BLaER1 treated with 17β-estradiol and CSF1 and Interleukin-3, amounts not matched to agents 10 nM and 100 nM (cell line): ENCODE measurements around the gene ATF1.

Source experiments
- H3K27ac ChIP-seq, 11 experiments: shearing (Covaris generic); formaldehyde crosslinking; 2 replicates each; pipeline ENCODE4 v1.8.1; 2022
- H3K27me3 ChIP-seq, 11 experiments: shearing (Covaris generic); formaldehyde crosslinking; 2 replicates each; pipeline ENCODE4 v1.8.1; 2022
- H3K36me3 ChIP-seq, 11 experiments: shearing (Covaris generic); formaldehyde crosslinking; 2 replicates each; pipeline ENCODE4 v1.8.1; 2022
- H3K4me1 ChIP-seq, 10 experiments: shearing (Covaris generic); formaldehyde crosslinking; 2 replicates each; pipeline ENCODE4 v1.8.1; 2022
- H3K4me2 ChIP-seq, 11 experiments: shearing (Covaris generic); formaldehyde crosslinking; 2 replicates each; pipeline ENCODE4 v1.8.1; 2022
- H3K4me3 ChIP-seq, 10 experiments: shearing (Covaris generic); formaldehyde crosslinking; 2 replicates each; pipeline ENCODE4 v1.8.1; 2022
- H3K9ac ChIP-seq, 11 experiments: shearing (Covaris generic); formaldehyde crosslinking; 2 replicates each; pipeline ENCODE4 v1.8.1; 2022
- H3K9me3 ChIP-seq, 11 experiments: shearing (Covaris generic); formaldehyde crosslinking; replicated peaks in 1 of 11; 2 replicates each; pipeline ENCODE4 v1.8.1; 2022
- H4K20me1 ChIP-seq, 11 experiments: shearing (Covaris generic); formaldehyde crosslinking; 2 replicates each; pipeline ENCODE4 v1.8.1; 2022
- Cebpa-rat ChIP-seq, 11 experiments: shearing (Covaris generic); IDR thresholded peaks; 2 replicates each; pipeline ENCODE4 v1.8.1; 2022

The ATF1 gene

DNA sequence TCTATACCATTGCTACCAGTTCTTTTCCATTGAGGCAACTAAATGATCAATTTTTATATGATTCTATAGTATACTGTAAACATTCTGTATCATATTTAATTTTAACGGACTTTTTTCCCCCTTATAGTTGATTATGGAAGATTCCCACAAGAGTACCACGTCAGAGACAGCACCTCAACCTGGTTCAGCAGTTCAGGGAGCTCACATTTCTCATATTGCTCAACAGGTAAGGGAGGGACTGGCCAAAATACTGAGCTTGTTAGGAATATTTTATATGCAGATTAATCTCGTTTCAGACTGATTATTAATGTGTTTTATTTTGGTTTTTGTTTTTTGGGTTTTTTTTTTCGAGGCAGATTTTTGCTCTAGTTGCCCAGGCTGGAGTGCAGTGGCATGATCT lies 16.1 kb downstream of the ATF1 start:
- H3K4me2 ChIP-seq = no peak overlapping the region
- 0 out of 22 replicates have a peak, but pooled peaks cover 0 to 4% (median 0%) of the 10 kb centered on the region in 11 experiments for H3K9me3 ChIP-seq
- no peak overlapping the region for H3K27ac ChIP-seq
- H3K9ac ChIP-seq = no peak overlapping the region
- no peaks in the 10 kb centered on the region for H3K27me3 ChIP-seq
- H3K4me3 ChIP-seq = no peak overlapping the region
- TF ChIP-seq Cebpa-rat (IDR thresholded peaks at IDR 0.05) = no peak
- peaks cover 0 to 2% (median 0%) of the 10 kb centered on the region in 10 experiments; a peak in 2 of 20 replicates for H3K4me1 ChIP-seq
- H3K36me3 ChIP-seq = peaks cover 39 to 58% (median 51%) of the 10 kb centered on the region in 11 experiments
- peaks cover 14 to 65% (median 30%) of the 10 kb centered on the region in 11 experiments; a peak in 18 of 22 replicates for H4K20me1 ChIP-seq

DNA sequence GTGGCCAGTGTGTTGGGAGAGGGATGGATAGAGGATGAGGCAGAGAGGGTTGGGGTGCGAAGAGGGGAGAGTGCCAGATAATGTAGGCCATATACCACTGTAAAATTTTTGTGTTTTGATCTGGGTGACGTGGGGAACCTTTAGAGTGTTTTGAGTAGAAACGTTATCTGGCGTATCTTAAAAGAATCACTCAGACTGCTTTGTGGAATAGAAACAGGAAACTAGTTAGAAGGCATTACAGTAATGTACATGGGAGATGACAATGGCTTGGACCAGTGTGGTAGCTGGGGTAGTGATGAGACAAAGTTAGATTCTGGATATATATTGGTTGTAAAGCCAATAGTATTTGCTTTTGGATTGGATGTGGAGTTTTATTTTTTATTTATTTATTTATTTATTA lies 20.6 kb downstream of the ATF1 start:
- peaks cover 0 to 34% (median 5%) of the 10 kb centered on the region in 11 experiments; a peak in 10 of 22 replicates for H4K20me1 ChIP-seq
- H3K36me3 ChIP-seq = peaks cover 79 to 98% (median 88%) of the 10 kb centered on the region in 11 experiments
- H3K9me3 ChIP-seq = peaks cover 16 to 32% (median 27%) of the 10 kb centered on the region in 11 experiments; a peak in 21 of 22 replicates
- H3K27me3 ChIP-seq = no peaks in the 10 kb centered on the region
- no peak overlapping the region for H3K4me2 ChIP-seq
- H3K9ac ChIP-seq = no peak overlapping the region
- peaks cover 0 to 3% (median 0%) of the 10 kb centered on the region in 10 experiments; a peak in 3 of 20 replicates for H3K4me1 ChIP-seq
- H3K4me3 ChIP-seq = no peak overlapping the region
- no peak for TF ChIP-seq Cebpa-rat (IDR thresholded peaks at IDR 0.05)
- H3K27ac ChIP-seq = no peak overlapping the region

DNA sequence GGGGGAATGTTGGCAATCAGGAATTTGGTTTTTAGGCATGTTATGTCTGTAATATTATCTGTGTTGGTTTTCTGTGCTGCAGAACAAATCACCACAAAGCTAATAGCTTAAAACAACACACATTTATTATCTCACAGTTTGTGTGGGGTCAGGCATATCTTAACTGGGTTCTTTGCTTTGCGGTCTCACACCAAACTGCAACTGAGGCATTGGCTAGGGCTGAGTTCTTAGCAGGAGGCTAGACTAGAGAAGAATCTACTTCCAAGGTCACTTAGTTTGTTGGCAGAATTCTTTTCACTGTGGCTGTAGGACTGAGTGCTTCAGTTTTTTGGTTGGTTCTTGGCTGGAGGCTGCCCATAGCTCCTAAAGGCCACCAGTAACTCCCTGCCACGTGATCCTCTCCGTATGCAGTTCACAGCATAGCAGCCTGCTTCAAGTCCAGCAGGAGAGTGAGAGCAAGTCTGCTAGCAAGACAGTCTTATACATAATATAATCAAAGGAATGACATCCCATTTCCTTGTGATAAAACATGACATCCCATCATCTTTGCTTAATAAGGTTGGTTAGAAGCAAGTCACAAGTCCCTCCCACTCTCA lies 21.6 kb downstream of the ATF1 start:
- Histone ChIP-seq H3K9me3 (peaks cover 16 to 32% (median 27%) of the 10 kb centered on the region in 11 experiments; a peak in 21 of 22 replicates), H4K20me1 (peaks cover under 1 to 36% (median 7%) of the 10 kb centered on the region in 11 experiments; a peak in 9 of 22 replicates), H3K27ac (no peak overlapping the region), H3K4me3 (no peak overlapping the region), H3K27me3 (no peaks in the 10 kb centered on the region), H3K4me1 (peaks cover 0 to 13% (median 0%) of the 10 kb centered on the region in 10 experiments; a peak in 4 of 20 replicates), H3K36me3 (peaks cover 75 to 100% (median 85%) of the 10 kb centered on the region in 11 experiments), H3K9ac (no peak overlapping the region), H3K4me2 (no peak overlapping the region)
- no peak for TF ChIP-seq Cebpa-rat (IDR thresholded peaks at IDR 0.05)

DNA sequence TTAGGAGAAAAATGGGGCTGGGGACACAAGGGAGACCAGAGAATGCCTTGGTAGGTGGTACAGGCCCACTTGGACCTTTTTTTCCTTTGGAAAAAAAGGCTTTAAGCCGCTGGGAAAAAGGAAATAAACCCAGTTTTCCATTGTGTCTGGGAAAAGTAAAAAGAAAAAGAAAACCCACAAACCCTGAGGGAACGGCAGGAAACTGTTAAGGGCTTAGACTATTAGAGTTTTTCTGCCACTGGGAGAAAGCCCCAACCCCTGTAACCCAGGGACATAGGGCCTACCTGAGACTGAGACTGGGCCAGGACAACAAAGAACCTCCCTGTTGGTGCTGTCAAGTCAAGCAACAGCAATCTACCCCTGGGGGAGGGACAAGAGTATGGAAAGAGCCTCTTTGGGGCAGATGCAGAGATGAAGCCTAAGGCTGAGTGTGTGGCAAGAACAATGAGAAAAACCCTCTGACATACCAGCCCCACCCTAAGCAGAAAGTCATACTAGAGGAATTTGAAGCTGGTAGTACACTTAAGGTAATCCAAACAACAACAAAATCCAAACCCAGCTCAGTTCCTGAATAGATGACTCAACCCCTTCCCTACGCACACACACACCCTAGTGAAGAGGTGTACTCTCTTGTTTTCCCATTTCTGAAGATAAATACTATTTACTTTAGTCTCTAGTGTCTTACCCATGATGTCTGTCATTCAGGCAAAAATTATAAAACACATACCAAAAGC lies 22.8 kb downstream of the ATF1 start:
- Histone ChIP-seq H3K9me3 (peaks cover 16 to 32% (median 27%) of the 10 kb centered on the region in 11 experiments; a peak in 21 of 22 replicates), H3K4me1 (peaks cover 0 to 21% (median 0%) of the 10 kb centered on the region in 10 experiments; a peak in 4 of 20 replicates), H3K27ac (no peak overlapping the region), H3K4me2 (no peak overlapping the region), H3K27me3 (no peaks in the 10 kb centered on the region), H3K36me3 (peaks cover 64 to 97% (median 75%) of the 10 kb centered on the region in 11 experiments), H3K4me3 (no peak overlapping the region), H4K20me1 (peaks cover 3 to 45% (median 15%) of the 10 kb centered on the region in 11 experiments; a peak in 10 of 22 replicates), H3K9ac (no peak overlapping the region)
- TF ChIP-seq Cebpa-rat (IDR thresholded peaks at IDR 0.05) = no peak

DNA sequence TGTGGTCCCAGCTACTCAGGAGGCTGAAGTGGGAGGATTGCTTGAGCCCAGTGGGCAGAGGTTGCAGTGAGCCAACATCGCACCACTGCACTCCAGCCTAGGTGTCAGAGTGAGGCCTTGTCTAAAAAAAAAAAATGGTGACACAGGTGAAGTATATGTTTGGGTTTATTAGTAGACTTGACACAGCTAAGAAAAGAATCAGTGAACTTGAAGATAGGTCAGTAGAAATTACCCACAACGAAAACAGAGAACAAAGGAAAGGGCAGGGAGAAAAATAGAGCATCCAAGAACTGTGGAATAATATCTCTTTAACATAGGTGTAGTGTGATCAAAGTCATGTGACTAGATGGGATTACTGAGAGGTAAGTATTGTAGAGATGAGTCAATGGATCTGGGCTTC lies 23.7 kb downstream of the ATF1 start:
- H3K4me3 ChIP-seq = no peak overlapping the region
- H4K20me1 ChIP-seq = peaks cover 5 to 54% (median 19%) of the 10 kb centered on the region in 11 experiments; a peak in 11 of 22 replicates
- no peak overlapping the region for H3K9ac ChIP-seq
- H3K9me3 ChIP-seq = peaks cover 16 to 32% (median 27%) of the 10 kb centered on the region in 11 experiments; a peak in 21 of 22 replicates
- H3K36me3 ChIP-seq = peaks cover 57 to 96% (median 70%) of the 10 kb centered on the region in 11 experiments
- TF ChIP-seq Cebpa-rat (IDR thresholded peaks at IDR 0.05) = no peak
- H3K4me1 ChIP-seq = peaks cover 0 to 21% (median 0%) of the 10 kb centered on the region in 10 experiments; a peak in 4 of 20 replicates
- no peaks in the 10 kb centered on the region for H3K27me3 ChIP-seq
- H3K27ac ChIP-seq = no peak overlapping the region
- H3K4me2 ChIP-seq = no peak overlapping the region

DNA sequence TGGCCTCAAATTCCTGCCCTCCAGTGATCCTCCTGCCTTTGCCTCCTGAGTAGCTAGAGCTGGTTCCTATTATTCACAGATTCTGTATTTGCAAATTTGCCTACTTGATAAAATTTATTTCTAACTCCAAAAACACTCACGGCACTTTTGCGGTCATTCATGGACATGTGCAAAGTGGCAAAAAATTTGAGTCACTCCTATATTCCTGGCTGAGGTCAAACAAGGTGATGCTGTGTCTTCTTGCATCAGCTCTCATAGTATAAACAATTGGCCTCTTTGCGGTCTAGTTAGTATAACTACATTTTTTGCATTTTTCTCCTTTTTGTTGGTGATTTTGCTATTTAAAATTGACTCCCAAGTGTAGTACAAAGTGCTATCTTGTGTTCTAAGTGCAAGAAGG lies 24.7 kb downstream of the ATF1 start:
- Histone ChIP-seq H3K9ac (no peak overlapping the region), H3K4me3 (no peak overlapping the region), H3K36me3 (peaks cover 52 to 86% (median 67%) of the 10 kb centered on the region in 11 experiments), H4K20me1 (peaks cover 5 to 62% (median 20%) of the 10 kb centered on the region in 11 experiments; a peak in 12 of 22 replicates), H3K4me1 (peaks cover 0 to 21% (median 0%) of the 10 kb centered on the region in 10 experiments; a peak in 4 of 20 replicates), H3K4me2 (no peak overlapping the region), H3K27me3 (no peaks in the 10 kb centered on the region), H3K27ac (no peak overlapping the region), H3K9me3 (peaks cover 16 to 32% (median 27%) of the 10 kb centered on the region in 11 experiments; a peak in 21 of 22 replicates)
- TF ChIP-seq Cebpa-rat (IDR thresholded peaks at IDR 0.05) = no peak

DNA sequence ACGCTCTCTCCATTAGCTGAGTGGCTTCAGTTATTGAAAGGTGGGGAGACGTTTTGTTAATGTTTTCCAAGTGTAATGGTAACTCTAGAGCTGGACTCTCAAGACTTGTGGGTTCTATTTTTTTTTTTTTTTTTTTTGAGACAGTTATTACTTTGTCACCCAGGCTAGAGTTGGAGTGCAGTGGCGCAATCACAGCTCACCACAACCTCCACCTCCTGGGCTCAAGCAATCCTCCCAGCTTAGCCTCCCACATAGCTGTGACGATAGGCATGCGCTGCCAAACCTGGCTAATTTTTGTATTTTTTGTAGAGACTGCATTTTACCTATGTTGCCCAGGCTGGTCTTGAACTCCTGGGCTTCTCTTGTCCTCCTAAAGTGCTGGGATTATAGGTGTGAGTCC lies 26.2 kb downstream of the ATF1 start:
- no peak overlapping the region for H3K9ac ChIP-seq
- no peaks in the 10 kb centered on the region for H3K27me3 ChIP-seq
- peaks cover 0 to 21% (median 0%) of the 10 kb centered on the region in 10 experiments; a peak in 4 of 20 replicates for H3K4me1 ChIP-seq
- peaks cover 5 to 52% (median 22%) of the 10 kb centered on the region in 11 experiments; a peak in 13 of 22 replicates for H4K20me1 ChIP-seq
- H3K9me3 ChIP-seq = peaks cover 16 to 32% (median 27%) of the 10 kb centered on the region in 11 experiments; a peak in 21 of 22 replicates
- no peak; a peak in 1 of 22 replicates for TF ChIP-seq Cebpa-rat (IDR thresholded peaks at IDR 0.05)
- no peak overlapping the region for H3K4me3 ChIP-seq
- H3K27ac ChIP-seq = no peak overlapping the region
- H3K4me2 ChIP-seq = no peak overlapping the region
- H3K36me3 ChIP-seq = peaks cover 42 to 78% (median 56%) of the 10 kb centered on the region in 11 experiments

DNA sequence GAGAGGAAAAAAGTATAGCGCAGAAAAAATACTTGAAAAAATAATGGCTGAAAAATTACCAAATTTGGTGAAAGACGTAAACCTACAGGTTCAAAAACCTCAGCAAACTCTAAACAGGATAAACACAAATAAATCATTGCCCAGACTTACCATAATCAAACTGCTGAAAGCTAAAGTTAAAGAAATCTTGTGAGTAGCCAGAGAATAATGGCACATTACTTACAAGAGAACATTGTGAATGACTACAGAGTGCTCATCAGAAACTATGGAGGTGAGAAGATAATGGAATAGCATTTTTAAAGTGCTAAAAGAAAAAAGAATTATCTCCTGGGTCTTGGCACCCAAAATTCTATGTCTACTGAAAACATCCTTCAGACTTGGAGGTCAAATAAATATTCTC lies 36.0 kb downstream of the ATF1 start:
- H3K36me3 ChIP-seq = peaks cover 69 to 99% (median 92%) of the 10 kb centered on the region in 11 experiments
- TF ChIP-seq Cebpa-rat (IDR thresholded peaks at IDR 0.05) = no peak
- H3K9ac ChIP-seq = no peak overlapping the region
- H4K20me1 ChIP-seq = peaks cover 0 to 7% (median 0%) of the 10 kb centered on the region in 11 experiments; a peak in 5 of 22 replicates
- H3K27ac ChIP-seq = no peak overlapping the region
- peaks cover 44 to 75% (median 63%) of the 10 kb centered on the region in 11 experiments for H3K9me3 ChIP-seq
- H3K4me1 ChIP-seq = no peaks in the 10 kb centered on the region
- H3K27me3 ChIP-seq = no peaks in the 10 kb centered on the region
- H3K4me3 ChIP-seq = no peak overlapping the region
- H3K4me2 ChIP-seq = no peak overlapping the region
